ENCODE measurements around the gene MAEL. TPM values are rescaled to one million over a fixed set of nuclear protein-coding genes. Genes with fewer than 3 reads are reported as not detected.

Gene MAEL
- total RNA-seq, 1 experiment from 2014 or later: not detected

DNA sequence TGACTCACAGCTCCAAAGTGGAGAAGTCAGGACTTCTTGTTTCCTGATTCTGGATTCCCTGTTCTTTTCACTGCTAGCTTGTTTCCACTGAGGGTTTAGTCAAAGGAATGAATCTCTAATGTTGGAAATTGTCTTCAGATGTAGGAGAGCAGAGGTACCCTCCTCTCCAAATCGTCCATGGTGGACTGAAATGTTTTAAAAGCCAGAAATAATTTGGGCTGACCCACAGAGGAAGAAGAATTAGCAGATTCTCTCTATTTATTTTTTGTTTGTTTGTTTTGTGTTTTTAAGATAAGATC is 70.7 kb downstream of the MAEL start:
- H3K27ac ChIP-seq (ENCODE audit: low read length): no peak overlapping the region
- ChIA-PET CTCF (interaction anchor here (0.6 to 3.2 kb wide), 10 partner anchors 9 to 410 kb away, joined by 3 to 61 read pairs (median 5); partner anchors contain the start of genes POGK and TADA1), POLR2A (no interaction called here)
- H3K36me3 ChIP-seq (ENCODE audit: control insufficient read depth, insufficient read depth, low read length): no peaks in the 10 kb centered on the region
- no peaks in the 10 kb centered on the region for H3K9me3 ChIP-seq (ENCODE audit: control insufficient read depth, insufficient read depth, low read depth, low read length)
- no peak overlapping the region for H3K4me3 ChIP-seq (ENCODE audit: low read depth in 2 of 2, low read length in 2 of 2)
- no TSS peak for BruUV-seq (replicated peaks)
- H3K27me3 ChIP-seq (ENCODE audit: control insufficient read depth, insufficient read depth, low read length): no peaks in the 10 kb centered on the region
- H3K4me1 ChIP-seq (ENCODE audit: control insufficient read depth, insufficient read depth, low read length): no peaks in the 10 kb centered on the region
- TF ChIP-seq TCF7L2 (IDR thresholded peaks at IDR 0.05; ENCODE audit: low read depth, low read length): no peak
- no peak for TF ChIP-seq SIN3A (IDR thresholded peaks at IDR 0.05; ENCODE audit: borderline replicate concordance, insufficient read depth, low read depth, low read length)
- TF ChIP-seq, protein P1, sequence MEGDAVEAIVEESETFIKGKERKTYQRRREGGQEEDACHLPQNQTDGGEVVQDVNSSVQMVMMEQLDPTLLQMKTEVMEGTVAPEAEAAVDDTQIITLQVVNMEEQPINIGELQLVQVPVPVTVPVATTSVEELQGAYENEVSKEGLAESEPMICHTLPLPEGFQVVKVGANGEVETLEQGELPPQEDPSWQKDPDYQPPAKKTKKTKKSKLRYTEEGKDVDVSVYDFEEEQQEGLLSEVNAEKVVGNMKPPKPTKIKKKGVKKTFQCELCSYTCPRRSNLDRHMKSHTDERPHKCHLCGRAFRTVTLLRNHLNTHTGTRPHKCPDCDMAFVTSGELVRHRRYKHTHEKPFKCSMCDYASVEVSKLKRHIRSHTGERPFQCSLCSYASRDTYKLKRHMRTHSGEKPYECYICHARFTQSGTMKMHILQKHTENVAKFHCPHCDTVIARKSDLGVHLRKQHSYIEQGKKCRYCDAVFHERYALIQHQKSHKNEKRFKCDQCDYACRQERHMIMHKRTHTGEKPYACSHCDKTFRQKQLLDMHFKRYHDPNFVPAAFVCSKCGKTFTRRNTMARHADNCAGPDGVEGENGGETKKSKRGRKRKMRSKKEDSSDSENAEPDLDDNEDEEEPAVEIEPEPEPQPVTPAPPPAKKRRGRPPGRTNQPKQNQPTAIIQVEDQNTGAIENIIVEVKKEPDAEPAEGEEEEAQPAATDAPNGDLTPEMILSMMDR (IDR thresholded peaks at IDR 0.05): no peak
- TF ChIP-seq POLR2AphosphoS5 (IDR thresholded peaks at IDR 0.05; ENCODE audit: low read depth, low read length): no peak
- TF ChIP-seq, protein P2, sequence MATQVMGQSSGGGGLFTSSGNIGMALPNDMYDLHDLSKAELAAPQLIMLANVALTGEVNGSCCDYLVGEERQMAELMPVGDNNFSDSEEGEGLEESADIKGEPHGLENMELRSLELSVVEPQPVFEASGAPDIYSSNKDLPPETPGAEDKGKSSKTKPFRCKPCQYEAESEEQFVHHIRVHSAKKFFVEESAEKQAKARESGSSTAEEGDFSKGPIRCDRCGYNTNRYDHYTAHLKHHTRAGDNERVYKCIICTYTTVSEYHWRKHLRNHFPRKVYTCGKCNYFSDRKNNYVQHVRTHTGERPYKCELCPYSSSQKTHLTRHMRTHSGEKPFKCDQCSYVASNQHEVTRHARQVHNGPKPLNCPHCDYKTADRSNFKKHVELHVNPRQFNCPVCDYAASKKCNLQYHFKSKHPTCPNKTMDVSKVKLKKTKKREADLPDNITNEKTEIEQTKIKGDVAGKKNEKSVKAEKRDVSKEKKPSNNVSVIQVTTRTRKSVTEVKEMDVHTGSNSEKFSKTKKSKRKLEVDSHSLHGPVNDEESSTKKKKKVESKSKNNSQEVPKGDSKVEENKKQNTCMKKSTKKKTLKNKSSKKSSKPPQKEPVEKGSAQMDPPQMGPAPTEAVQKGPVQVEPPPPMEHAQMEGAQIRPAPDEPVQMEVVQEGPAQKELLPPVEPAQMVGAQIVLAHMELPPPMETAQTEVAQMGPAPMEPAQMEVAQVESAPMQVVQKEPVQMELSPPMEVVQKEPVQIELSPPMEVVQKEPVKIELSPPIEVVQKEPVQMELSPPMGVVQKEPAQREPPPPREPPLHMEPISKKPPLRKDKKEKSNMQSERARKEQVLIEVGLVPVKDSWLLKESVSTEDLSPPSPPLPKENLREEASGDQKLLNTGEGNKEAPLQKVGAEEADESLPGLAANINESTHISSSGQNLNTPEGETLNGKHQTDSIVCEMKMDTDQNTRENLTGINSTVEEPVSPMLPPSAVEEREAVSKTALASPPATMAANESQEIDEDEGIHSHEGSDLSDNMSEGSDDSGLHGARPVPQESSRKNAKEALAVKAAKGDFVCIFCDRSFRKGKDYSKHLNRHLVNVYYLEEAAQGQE (IDR thresholded peaks at IDR 0.05; ENCODE audit: insufficient read depth in 1 of 2, low read depth in 2 of 2, low read length in 1 of 2): no peak
- no peak for DNase-seq (ENCODE audit: low read depth, low spot score)
- intact Hi-C loops (cut with micrococcal nuclease; ENCODE audit: unreplicated experiment) (loop anchor here (1.0 kb wide), 1 partner anchor 149 kb away; no protein-coding TSS in a partner anchor), in situ Hi-C loops (cut with HindIII; ENCODE audit: low pct_unique_long_range_greater_than_20kb, low sequenced_read_pairs) (no loop called here)
- ATAC-seq: no peak

DNA sequence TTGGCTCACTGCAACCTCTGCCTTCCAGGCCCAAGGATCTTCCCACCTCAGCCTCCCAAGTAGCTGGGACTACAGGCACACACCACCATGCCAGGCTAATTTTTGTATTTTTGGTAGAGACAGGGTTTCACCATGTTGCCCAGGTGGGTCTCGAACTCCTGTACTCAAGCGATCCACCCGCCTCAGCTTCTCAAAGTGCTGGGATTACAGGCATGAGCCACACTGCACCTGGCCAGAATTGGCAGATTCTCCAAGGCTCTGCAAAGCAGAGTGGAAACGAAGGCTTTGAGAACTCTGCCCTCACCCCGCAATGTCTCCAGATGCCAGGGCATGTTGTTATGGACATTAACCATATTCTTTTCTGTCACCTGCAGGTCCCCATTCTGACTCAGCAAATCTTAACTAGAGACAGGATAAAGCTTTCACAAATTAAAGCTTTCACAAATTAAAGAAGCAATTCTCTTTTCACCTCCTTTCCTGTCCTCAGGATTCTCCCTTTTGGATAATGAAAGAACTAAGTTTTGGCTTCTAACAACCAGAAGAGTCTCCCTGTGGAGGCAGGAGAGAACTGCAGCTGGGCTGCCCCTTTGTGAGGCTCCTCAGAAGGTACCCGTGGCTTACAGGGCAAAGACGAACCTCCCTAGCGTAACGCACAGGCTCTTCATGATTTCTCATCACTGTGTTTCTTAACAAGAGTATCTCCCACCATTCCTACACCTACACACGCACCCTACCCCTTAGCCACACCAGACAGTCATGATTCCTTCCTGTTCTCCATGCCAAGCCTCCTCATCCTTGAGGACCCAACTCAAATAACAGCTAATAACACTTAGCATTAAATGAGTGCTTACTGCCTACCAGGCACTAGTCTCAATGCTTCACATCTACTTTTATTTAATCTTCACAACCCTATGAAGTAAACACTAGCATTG is 71.3 kb downstream of the MAEL start:
- H3K27ac ChIP-seq (ENCODE audit: low read length): no peak overlapping the region
- no TSS peak for BruUV-seq (replicated peaks)
- ChIA-PET CTCF (interaction anchor here (0.6 to 1.5 kb wide), 8 partner anchors 8 to 395 kb away, joined by 3 to 10 read pairs (median 6); partner anchors contain the start of genes POGK and POU2F1), POLR2A (no interaction called here)
- in situ Hi-C loops (cut with HindIII; ENCODE audit: low pct_unique_long_range_greater_than_20kb, low sequenced_read_pairs) (no loop called here), intact Hi-C loops (cut with micrococcal nuclease; ENCODE audit: unreplicated experiment) (no loop called here)
- TF ChIP-seq, protein P1 (IDR thresholded peaks at IDR 0.05): peak; percentile 44
- TF ChIP-seq POLR2AphosphoS5 (IDR thresholded peaks at IDR 0.05; ENCODE audit: low read depth, low read length) (no peak), TCF7L2 (IDR thresholded peaks at IDR 0.05; ENCODE audit: low read depth, low read length) (no peak)
- H3K27me3 ChIP-seq (ENCODE audit: control insufficient read depth, insufficient read depth, low read length): no peaks in the 10 kb centered on the region
- H3K4me3 ChIP-seq (ENCODE audit: low read depth in 2 of 2, low read length in 2 of 2): no peak overlapping the region
- no peaks in the 10 kb centered on the region for H3K9me3 ChIP-seq (ENCODE audit: control insufficient read depth, insufficient read depth, low read depth, low read length)
- ATAC-seq: no peak
- no peaks in the 10 kb centered on the region for H3K36me3 ChIP-seq (ENCODE audit: control insufficient read depth, insufficient read depth, low read length)
- H3K4me1 ChIP-seq (ENCODE audit: control insufficient read depth, insufficient read depth, low read length): no peaks in the 10 kb centered on the region
- no peak for DNase-seq (ENCODE audit: low read depth, low spot score)

Data from Panc1 (cell line).